ENCODE results near the gene ZNF835. TPM values are rescaled to one million over a fixed set of nuclear protein-coding genes. Genes with fewer than 3 reads are reported as not detected.

ZNF835 gene
- not detected in 5 replicates for total RNA-seq (2022; extraction: Qiagen RNA extraction; ENCODE audit: low read depth)

GRCh38 chr19:56671613-56671994, at the start of gene ZNF835:
Gene ZNF835, minus strand, starts transcription at chr19:56671757. Its CDS starts 6,559 bp downstream, at chr19:56665198.

GRCh38 chr19:56642711-56643459, 28.7 kb downstream of the ZNF835 start, which contains the start of gene SMIM17:
Gene SMIM17, plus strand, starts transcription at chr19:56643159. Its CDS starts 2,509 bp downstream, at chr19:56645668.

Other genes starting within 250 kb of the ZNF835 start
- gene ZNF667, start 194.4 kb downstream of the ZNF835 start, total RNA-seq (2022; extraction: Qiagen RNA extraction; ENCODE audit: low read depth): not detected in 5 replicates
- 0.03 to 0.08 TPM (median 0.05 TPM) in 4 of 5 replicates, not detected in the other for gene ZNF471, start 163.9 kb downstream of the ZNF835 start, total RNA-seq (2022; extraction: Qiagen RNA extraction; ENCODE audit: low read depth)
- 2.8 to 5.0 TPM (median 4.0 TPM) in 5 replicates for gene ZFP28, start 132.8 kb downstream of the ZNF835 start, total RNA-seq (2022; extraction: Qiagen RNA extraction; ENCODE audit: low read depth)
- 1.1 to 1.9 TPM (median 1.7 TPM) in 5 replicates for gene ZNF470, start 104.3 kb downstream of the ZNF835 start, total RNA-seq (2022; extraction: Qiagen RNA extraction; ENCODE audit: low read depth)
- 9.3 to 12.0 TPM (median 10.0 TPM) in 5 replicates for gene ZNF71, start 76.5 kb downstream of the ZNF835 start, total RNA-seq (2022; extraction: Qiagen RNA extraction; ENCODE audit: low read depth)
- gene SMIM17, start 28.6 kb downstream of the ZNF835 start, total RNA-seq (2022; extraction: Qiagen RNA extraction; ENCODE audit: low read depth): 0.12 to 0.15 TPM in 2 of 5 replicates, not detected in the others
- gene PEG3, start 169.0 kb upstream of the ZNF835 start, total RNA-seq (2022; extraction: Qiagen RNA extraction; ENCODE audit: low read depth): not detected in 5 replicates
- not detected in 5 replicates for gene ZIM2, start 169.0 kb upstream of the ZNF835 start, total RNA-seq (2022; extraction: Qiagen RNA extraction; ENCODE audit: low read depth)